GM23338 (cell line): ENCODE measurements around the gene TMEM117.

Experiments
- CREB1 ChIP-seq: fragments of 250-450 bp; sonication (Bioruptor Pico); IDR thresholded peaks from 2 replicates; pipeline ENCODE4 v1.5.0; 2020; ENCODE audit warnings: low read depth, mild to moderate bottlenecking, moderate library complexity
- CTCF ChIP-seq, 2 experiments: fragments of 200-600 bp in 1 of 2; sonication (generic) in 1 of 2; conservative IDR thresholded peaks; 2 replicates each; pipeline versions ENCODE4 v1.5.1 to v1.6.1; 2016 to 2017; ENCODE audit warnings: antibody characterized with exemption in 2 of 2, low read depth in 2 of 2, mild to moderate bottlenecking in 2 of 2, moderate library complexity in 1 of 2
- EZH2 ChIP-seq: fragments of 200-600 bp; sonication (generic); IDR thresholded peaks from one replicate; pipeline ENCODE4 v1.8.0; 2017; ENCODE audit warnings: antibody characterized with exemption, mild to moderate bottlenecking, low read depth; ENCODE audit not compliant: unreplicated experiment
- EZH2phosphoT487 ChIP-seq: fragments of 200-600 bp; sonication (generic); IDR thresholded peaks from one replicate; pipeline ENCODE4 v1.8.1; 2018; ENCODE audit warnings: antibody characterized with exemption; ENCODE audit not compliant: unreplicated experiment
- NANOG ChIP-seq: IDR thresholded peaks from 2 replicates; pipeline ENCODE4 v1.6.1; 2016; ENCODE audit warnings: antibody characterized with exemption, borderline replicate concordance
- POLR2AphosphoS5 ChIP-seq: IDR thresholded peaks from 2 replicates; pipeline ENCODE4 v1.6.1; 2016; ENCODE audit warnings: antibody characterized with exemption, low read depth
- REST ChIP-seq: IDR thresholded peaks from one replicate; pipeline ENCODE4 v1.6.1; 2018; ENCODE audit warnings: antibody characterized with exemption; ENCODE audit not compliant: unreplicated experiment
- STAT1 ChIP-seq: IDR thresholded peaks from one replicate; pipeline ENCODE4 v1.6.1; 2016; ENCODE audit warnings: antibody characterized with exemption; ENCODE audit not compliant: unreplicated experiment
- ZNF114 ChIP-seq: fragments of 250-450 bp; sonication (Bioruptor Pico); IDR thresholded peaks from 2 replicates; pipeline ENCODE4 v1.5.0; 2020; ENCODE audit warnings: mild to moderate bottlenecking, moderate library complexity
- ZNF331 ChIP-seq: fragments of 250-450 bp; sonication (Bioruptor Pico); IDR thresholded peaks from 2 replicates; pipeline ENCODE4 v1.5.0; 2020; ENCODE audit warnings: low read depth, mild to moderate bottlenecking, moderate library complexity
- TF ChIP-seq, protein P1 (sequence below): IDR thresholded peaks from 2 replicates; pipeline ENCODE4 v1.6.1; 2016; ENCODE audit warnings: antibody characterized with exemption

GRCh38 chr12:43848786-43849185, 12.9 kb downstream of the TMEM117 start:
- TF ChIP-seq CTCF (conservative IDR thresholded peaks at IDR 0.05; ENCODE audit: low read depth in 2 of 2) = no peak
- TF ChIP-seq POLR2AphosphoS5 = no peak
- TF ChIP-seq EZH2 = no peak
- no peak for TF ChIP-seq REST
- TF ChIP-seq STAT1 = no peak
- no peak for TF ChIP-seq ZNF331 (CRISPR knock-in tag)
- TF ChIP-seq, protein P1, sequence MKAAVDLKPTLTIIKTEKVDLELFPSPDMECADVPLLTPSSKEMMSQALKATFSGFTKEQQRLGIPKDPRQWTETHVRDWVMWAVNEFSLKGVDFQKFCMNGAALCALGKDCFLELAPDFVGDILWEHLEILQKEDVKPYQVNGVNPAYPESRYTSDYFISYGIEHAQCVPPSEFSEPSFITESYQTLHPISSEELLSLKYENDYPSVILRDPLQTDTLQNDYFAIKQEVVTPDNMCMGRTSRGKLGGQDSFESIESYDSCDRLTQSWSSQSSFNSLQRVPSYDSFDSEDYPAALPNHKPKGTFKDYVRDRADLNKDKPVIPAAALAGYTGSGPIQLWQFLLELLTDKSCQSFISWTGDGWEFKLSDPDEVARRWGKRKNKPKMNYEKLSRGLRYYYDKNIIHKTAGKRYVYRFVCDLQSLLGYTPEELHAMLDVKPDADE = no peak
- TF ChIP-seq CREB1 (CRISPR knock-in tag) = no peak
- TF ChIP-seq EZH2phosphoT487 = no peak
- TF ChIP-seq NANOG = no peak
- TF ChIP-seq ZNF114 = no peak
